Stimulated activated naive CD8-positive, alpha-beta T cell treated with anti-CD3 and anti-CD28 coated beads, Interleukin-15, Interleukin-2, amounts not matched to agents 100 U/mL and 50 U/mL, for 24 hours (primary cell): Measurements from ENCODE around the gene RNU2-63P.
"Not testable (repeated sequence)": the region's sequence is repeated elsewhere in the genome, so short reads cannot be mapped to it uniquely, and the experiment has no call there.

Experiments
- ATAC-seq: fragments of 150-1000 bp; cut with Tn5 transposase; one replicate; pipeline ENCODE4 v1.10.0; 2021
- DNase-seq: peaks from one replicate; pipeline ENCODE4 v3.0.0; 2021

RNU2-63P gene

GRCh38 chr2:88016086-88016959 lies at the start of gene RNU2-63P:
Gene RNU2-63P (minus strand): TSS chr2:88016547.
- peak; percentile 90 for ATAC-seq
- DNase-seq, result peak; percentile 81

- no peak for DNase-seq
- no peak for ATAC-seq
These were observed 44.9 kb upstream of the RNU2-63P start for GRCh38 chr2:88061295-88061694.

GRCh38 chr2:88060907-88061275 lies 44.5 kb upstream of the RNU2-63P start:
- DNase-seq, result no peak
- ATAC-seq, result no peak

- no peak for ATAC-seq
- DNase-seq, result no peak
These were observed 43.9 kb upstream of the RNU2-63P start for GRCh38 chr2:88059979-88060906.

GRCh38 chr2:88058191-88058590 lies 41.8 kb upstream of the RNU2-63P start:
- DNase-seq (no peak), ATAC-seq (no peak)

- DNase-seq (no peak), ATAC-seq (peak; percentile 42)
These were observed 41.1 kb upstream of the RNU2-63P start for GRCh38 chr2:88057437-88057844.

- peak; percentile 88 for ATAC-seq
- peak; percentile 93 for DNase-seq
These were observed 39.2 kb upstream of the RNU2-63P start, which contains the start of gene KRCC1 for GRCh38 chr2:88055371-88056128. Gene KRCC1 (minus strand): TSS chr2:88055783. CDS start chr2:88028563, 27,220 bp downstream.

- ATAC-seq (no peak), DNase-seq (no peak)
These were observed 38.5 kb upstream of the RNU2-63P start for GRCh38 chr2:88054782-88055370.

- ATAC-seq, result no peak
- no peak for DNase-seq
These were observed 37.8 kb upstream of the RNU2-63P start for GRCh38 chr2:88053934-88054781.

- DNase-seq, result no peak
- ATAC-seq, result no peak
These were observed 36.9 kb upstream of the RNU2-63P start for GRCh38 chr2:88053296-88053695.

GRCh38 chr2:88051792-88052191 lies 35.4 kb upstream of the RNU2-63P start:
- DNase-seq (no peak), ATAC-seq (no peak)

- ATAC-seq (no peak), DNase-seq (no peak)
These were observed 33.3 kb upstream of the RNU2-63P start for GRCh38 chr2:88049622-88050021.

- DNase-seq, result no peak
- no peak for ATAC-seq
These were observed 32.2 kb upstream of the RNU2-63P start for GRCh38 chr2:88048541-88048940.

GRCh38 chr2:88045561-88045960 lies 29.2 kb upstream of the RNU2-63P start:
- not testable (repeated sequence) for DNase-seq, ATAC-seq

GRCh38 chr2:88042476-88042875 lies 26.1 kb upstream of the RNU2-63P start:
- ATAC-seq, result no peak
- DNase-seq, result no peak

- no peak for DNase-seq
- ATAC-seq, result peak; percentile 95
These were observed 22.1 kb upstream of the RNU2-63P start for GRCh38 chr2:88038263-88039105.

- ATAC-seq, result no peak
- no peak for DNase-seq
These were observed 20.3 kb upstream of the RNU2-63P start for GRCh38 chr2:88036606-88037005.

- DNase-seq, result no peak
- ATAC-seq, result no peak
These were observed 19.8 kb upstream of the RNU2-63P start for GRCh38 chr2:88036182-88036581.

GRCh38 chr2:88032070-88032702 lies 15.8 kb upstream of the RNU2-63P start:
- DNase-seq, result no peak
- ATAC-seq, result no peak
